Measurements from ENCODE around the gene GSN.

The GSN gene

GRCh38 chr9:121354141-121354540 is 86.2 kb downstream of the GSN start:
- DNase-seq, result no peak

- DNase-seq, result no peak
Observed at GRCh38 chr9:121354762-121355161, 86.8 kb downstream of the GSN start.

- no peak for DNase-seq
Observed at GRCh38 chr9:121357011-121357410, 89.0 kb downstream of the GSN start.

- DNase-seq, result peak in 1 of 2 experiments; percentile 24
Observed at GRCh38 chr9:121358751-121359150, 90.8 kb downstream of the GSN start.

- DNase-seq, result peak; percentile 67 to 76
Observed at GRCh38 chr9:121359351-121360294, 91.7 kb downstream of the GSN start.

- DNase-seq, result no peak
Observed at GRCh38 chr9:121360601-121361374, 92.8 kb downstream of the GSN start.

- no peak for DNase-seq
Observed at GRCh38 chr9:121362813-121363621, 95.1 kb downstream of the GSN start.

- DNase-seq, result no peak
Observed at GRCh38 chr9:121363622-121363961, 95.6 kb downstream of the GSN start.

GRCh38 chr9:121364077-121364476 is 96.1 kb downstream of the GSN start:
- DNase-seq, result no peak

- no peak for DNase-seq
Observed at GRCh38 chr9:121364886-121365285, 96.9 kb downstream of the GSN start.

GRCh38 chr9:121365564-121365963 is 97.6 kb downstream of the GSN start:
- DNase-seq, result no peak

GRCh38 chr9:121366611-121367192 is 98.7 kb downstream of the GSN start:
- DNase-seq, result no peak

- no peak for DNase-seq
Observed at GRCh38 chr9:121367306-121368137, 99.6 kb downstream of the GSN start.

GRCh38 chr9:121368138-121368522 is 100.2 kb downstream of the GSN start:
- DNase-seq, result no peak

GRCh38 chr9:121368745-121369144 is 100.8 kb downstream of the GSN start:
- DNase-seq, result no peak

GRCh38 chr9:121369595-121370265 is 101.8 kb downstream of the GSN start, which contains the start of gene STOM:
STOM (minus strand) TSS chr9:121370250; CDS start chr9:121370187, 63 bp downstream.
- DNase-seq, result peak; percentile 74 to 85

GRCh38 chr9:121371495-121372061 is 103.6 kb downstream of the GSN start:
- no peak for DNase-seq

GRCh38 chr9:121372239-121373010 is 104.5 kb downstream of the GSN start:
- DNase-seq, result no peak

GRCh38 chr9:121373011-121373729 is 105.2 kb downstream of the GSN start:
- DNase-seq, result no peak
